Measurements from ENCODE around the gene MAP3K14.

MAP3K14 gene

DNA sequence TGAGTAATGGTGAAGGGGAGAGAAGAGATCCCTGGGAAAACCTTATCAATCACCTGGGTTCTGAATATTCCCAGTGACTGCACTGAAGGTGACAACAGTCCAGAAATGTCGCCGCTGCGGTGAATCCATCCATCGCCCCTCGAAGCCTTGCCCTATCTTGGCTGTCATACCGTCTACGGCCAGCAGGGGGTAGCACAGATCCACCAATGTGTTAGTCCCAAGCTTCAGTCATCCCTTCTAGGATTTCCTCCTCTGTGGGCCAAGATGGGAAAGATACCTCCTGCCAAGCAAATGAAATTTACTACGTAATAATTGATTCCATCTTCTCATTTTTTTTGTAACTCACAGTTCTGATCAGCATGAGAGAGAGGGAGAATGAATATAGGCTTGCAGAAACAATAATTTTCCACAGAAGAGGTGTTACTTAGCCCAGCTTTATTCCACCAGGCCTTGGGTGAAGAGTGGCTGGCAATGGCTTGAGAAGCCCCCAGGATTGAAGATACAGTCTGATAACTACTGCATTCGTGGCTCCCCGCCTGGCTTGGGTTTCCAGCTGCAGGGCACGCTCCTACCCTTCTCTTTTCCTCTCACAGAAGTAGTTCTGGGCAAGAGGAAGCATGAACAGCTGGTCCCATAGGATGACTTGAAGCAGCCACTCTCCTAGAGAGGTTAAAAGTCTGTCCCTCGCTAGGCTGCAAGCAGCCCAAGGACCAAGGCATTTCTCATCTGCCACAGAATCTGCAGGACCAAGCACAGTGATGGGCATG lies 97.7 kb downstream of the MAP3K14 start:
- DNase-seq = no peak
